K562 (cell line): ENCODE measurements around the gene SH3YL1. TPM values are rescaled to one million over a fixed set of nuclear protein-coding genes. Genes with fewer than 3 reads are reported as not detected.

Experiments used
- ATAC-seq: fragments of 200-7000 bp; cut with Tn5 transposase; 3 replicates; pipeline ENCODE4 v1.9.1; 2020; ENCODE audit warnings: moderate library complexity
- BruUV-seq: library from RNA; stranded (reverse); fragments of 400-500 nt; replicated peaks from 2 replicates; lab custom pipeline; 2021; lab: Mats Ljungman, UMichigan
- CTCF ChIA-PET: fragments of 300-600 bp; formaldehyde crosslinking; extraction: SDS; loops from one replicate; lab custom pipeline; 2021; ENCODE audit warnings: low intra/inter-chr PET ratio; lab: Yijun Ruan, JAX
- POLR2A ChIA-PET: fragments of 300-600, 350-650 bp; sonication (Branson Sonifier 250); formaldehyde crosslinking; extraction: SDS; loops from one replicate; lab custom pipeline; 2021; ENCODE audit warnings: antibody characterized with exemption, inconsistent platforms; lab: Yijun Ruan, JAX
- DNase-seq, 4 experiments: peaks; one replicate each; pipeline versions ENCODE4 v3.0.0 to v3.0.0-alpha.2; 2011 to 2018; ENCODE audit warnings: low spot score in 3 of 4, mixed read lengths in 3 of 4; ENCODE audit errors: extremely low read depth in 1 of 4
- FAIRE-seq: peaks from 2 replicates; lab custom pipeline; 2011; peaks lifted over from hg19 to GRCh38; lab: Jason Lieb, UNC
- H2AFZ ChIP-seq: 2 replicates; pipeline ENCODE4 v1.6.0; 2011; ENCODE audit warnings: low read depth, low read length, control low read depth, inconsistent platforms
- H3K27ac ChIP-seq: fragments of 200-600 bp; 3 replicates; pipeline ENCODE4 v1.8.0; 2011; ENCODE audit warnings: low read depth, mild to moderate bottlenecking, control low read depth, inconsistent platforms, low read length, moderate library complexity, mixed read lengths; ENCODE audit errors: extremely low read depth
- H3K27me3 ChIP-seq, 2 experiments: fragments of 300-600 bp in 1 of 2; 2 replicates in 1 of 2; 3 replicates in 1 of 2; pipeline versions ENCODE4 v1.6.0 to v1.8.0; 2011; ENCODE audit warnings: inconsistent platforms in 2 of 2, low read length in 2 of 2, mild to moderate bottlenecking in 1 of 2, mixed read lengths in 1 of 2, moderate library complexity in 1 of 2; ENCODE audit not compliant: control insufficient read depth in 2 of 2, insufficient read depth in 2 of 2
- H3K36me3 ChIP-seq: fragments of 300-600 bp; 3 replicates; pipeline ENCODE4 v1.8.0; 2011; ENCODE audit warnings: mild to moderate bottlenecking, low read length, inconsistent platforms; ENCODE audit not compliant: control insufficient read depth, insufficient read depth
- H3K4me1 ChIP-seq, 2 experiments: fragments of 200-600 bp in 1 of 2; replicated peaks in 1 of 2; 2 replicates in 1 of 2; 3 replicates in 1 of 2; pipeline versions ENCODE4 v1.5.1 to v1.8.0; 2011; ENCODE audit warnings: inconsistent platforms in 2 of 2, low read length in 2 of 2, mild to moderate bottlenecking in 1 of 2, mixed read lengths in 1 of 2, moderate library complexity in 1 of 2; ENCODE audit not compliant: control insufficient read depth in 2 of 2, insufficient read depth in 2 of 2
- H3K4me2 ChIP-seq: 2 replicates; pipeline ENCODE4 v1.6.1; 2011; ENCODE audit warnings: low read length, control low read depth, inconsistent platforms, mixed read lengths; ENCODE audit not compliant: insufficient read depth
- H3K4me3 ChIP-seq: fragments of 200-600 bp; sonication (generic), shearing (Covaris generic); 2 replicates; pipeline ENCODE4 v1.5.1; 2016; ENCODE audit warnings: control low read depth, inconsistent platforms
- H3K79me2 ChIP-seq: fragments of 200-600 bp; 3 replicates; pipeline ENCODE4 v1.8.0; 2011; ENCODE audit warnings: low read length, inconsistent platforms; ENCODE audit not compliant: control insufficient read depth, insufficient read depth
- H3K9ac ChIP-seq, 2 experiments: 2 replicates each; pipeline versions ENCODE4 v1.6.0 to v1.6.1; 2011; ENCODE audit warnings: low read depth in 2 of 2, low read length in 2 of 2, control low read depth in 1 of 2, inconsistent platforms in 1 of 2, mild to moderate bottlenecking in 1 of 2, mixed read lengths in 1 of 2; ENCODE audit not compliant: insufficient read depth in 1 of 2
- H3K9me1 ChIP-seq: one replicate; pipeline ENCODE4 v1.6.0; 2011; ENCODE audit warnings: inconsistent platforms, mild to moderate bottlenecking, low read length, moderate library complexity; ENCODE audit not compliant: control insufficient read depth, insufficient read depth
- H3K9me3 ChIP-seq: replicated peaks from 2 replicates; pipeline ENCODE4 v1.5.1; 2011; ENCODE audit warnings: low read depth, low read length, inconsistent platforms; ENCODE audit not compliant: control insufficient read depth, insufficient read depth
- H4K20me1 ChIP-seq: replicated peaks from 2 replicates; pipeline ENCODE4 v1.6.1; 2011; ENCODE audit warnings: low read length, inconsistent platforms, mixed read lengths; ENCODE audit not compliant: control insufficient read depth, insufficient read depth
- CCAR2 ChIP-seq: fragments of 200-400 bp; formaldehyde crosslinking; IDR thresholded peaks from 2 replicates; pipeline ENCODE4 v1.6.1; 2017; ENCODE audit warnings: mild to moderate bottlenecking, low read depth, low read length
- DIDO1 ChIP-seq: fragments of 450-650 bp; IDR thresholded peaks from 2 replicates; pipeline ENCODE4 v1.6.1; 2016; ENCODE audit warnings: low read depth, missing biosample characterization, missing genetic modification characterization
- GABPB2 ChIP-seq: fragments of 250-450 bp; sonication (Bioruptor Pico); conservative IDR thresholded peaks from 2 replicates; pipeline ENCODE4 v1.5.1; 2021; ENCODE audit warnings: mild to moderate bottlenecking
- GATAD2B ChIP-seq: fragments of 450-650 bp; IDR thresholded peaks from 2 replicates; pipeline ENCODE4 v1.6.1; 2017; ENCODE audit warnings: mild to moderate bottlenecking, borderline replicate concordance
- PYGO2 ChIP-seq: fragments of 450-650 bp; IDR thresholded peaks from 2 replicates; pipeline ENCODE4 v1.6.1; 2016; ENCODE audit warnings: mild to moderate bottlenecking, missing genetic modification characterization, moderate library complexity, missing compliant biosample characterization
- SLC30A9 ChIP-seq: fragments of 250-450 bp; sonication (Bioruptor Pico); IDR thresholded peaks from 2 replicates; pipeline ENCODE4 v1.8.0; 2022; ENCODE audit warnings: mild to moderate bottlenecking, moderate library complexity
- TEAD4 ChIP-seq, 2 experiments: sonication (generic) in 1 of 2; formaldehyde crosslinking in 1 of 2; IDR thresholded peaks; 2 replicates each; pipeline versions ENCODE4 v1.6.1 to v1.8.0; 2012 to 2022; ENCODE audit warnings: borderline replicate concordance in 1 of 2, inconsistent platforms in 1 of 2, low read length in 1 of 2, mild to moderate bottlenecking in 1 of 2, missing genetic modification reagents in 1 of 2
- TRIM24 ChIP-seq, 2 experiments: fragments of 450-650 bp; IDR thresholded peaks; 2 replicates each; pipeline ENCODE4 v1.6.1; 2016
- WGBS: fragments of 100-300 bp; shearing (Covaris generic); methylation state at CpG from one replicate; pipeline ENCODE4 v1.1.6; 2016; ENCODE audit warnings: low coverage, mixed read lengths; ENCODE audit not compliant: insufficient coverage; ENCODE audit errors: missing lambda C conversion rate; 5-methylcytosine and 5-hydroxymethylcytosine counted together
- in situ Hi-C: fragments of 300-500 bp; cut with MboI; formaldehyde crosslinking; loops from 4 replicates; pipeline ENCODE4 v1.15.0; 2018; ENCODE audit warnings: inconsistent platforms, mixed read lengths
- intact Hi-C: fragments of 100-400 bp; cut with micrococcal nuclease; formaldehyde crosslinking; loops from 2 replicates; pipeline ENCODE4 v1.14.2; 2022
- polyA plus RNA-seq, 8 experiments: library from polyadenylated mRNA; depleted of rRNA in 4 of 8; stranded (reverse) in 5 of 8; unstranded in 3 of 8; fragments of >200 nt; fragmentation: Nextera tagmentation in 2 of 8; fragmentation: Illumina TruSeq in 1 of 8; extraction: Ambion mirVana in 2 of 8; extraction: Trizol in 1 of 8; gene quantifications; 2 replicates each; pipeline versions ENCODE4 v1.2.1 to v1.2.3, GENCODE V29; 2011 to 2014; ENCODE audit warnings: inconsistent platforms in 1 of 8, missing spikeins in 1 of 8
- total RNA-seq, 7 experiments: library from RNA; depleted of rRNA in 6 of 7; stranded (reverse); fragments of >200 nt in 6 of 7; fragmentation: Illumina TruSeq in 2 of 7; extraction: Trizol in 2 of 7; gene quantifications; 2 replicates each; pipeline versions ENCODE4 v1.2.1 to v1.2.3, GENCODE V29; 2011 to 2021; ENCODE audit warnings: low replicate concordance in 1 of 7

SH3YL1 gene
- total and polyA plus RNA-seq, 9 of the 15 experiments (the other 6 are each of a cell fraction or from before 2014, with no cell fraction given) = 3.9 to 7.8 (median 5.3) TPM

DNA sequence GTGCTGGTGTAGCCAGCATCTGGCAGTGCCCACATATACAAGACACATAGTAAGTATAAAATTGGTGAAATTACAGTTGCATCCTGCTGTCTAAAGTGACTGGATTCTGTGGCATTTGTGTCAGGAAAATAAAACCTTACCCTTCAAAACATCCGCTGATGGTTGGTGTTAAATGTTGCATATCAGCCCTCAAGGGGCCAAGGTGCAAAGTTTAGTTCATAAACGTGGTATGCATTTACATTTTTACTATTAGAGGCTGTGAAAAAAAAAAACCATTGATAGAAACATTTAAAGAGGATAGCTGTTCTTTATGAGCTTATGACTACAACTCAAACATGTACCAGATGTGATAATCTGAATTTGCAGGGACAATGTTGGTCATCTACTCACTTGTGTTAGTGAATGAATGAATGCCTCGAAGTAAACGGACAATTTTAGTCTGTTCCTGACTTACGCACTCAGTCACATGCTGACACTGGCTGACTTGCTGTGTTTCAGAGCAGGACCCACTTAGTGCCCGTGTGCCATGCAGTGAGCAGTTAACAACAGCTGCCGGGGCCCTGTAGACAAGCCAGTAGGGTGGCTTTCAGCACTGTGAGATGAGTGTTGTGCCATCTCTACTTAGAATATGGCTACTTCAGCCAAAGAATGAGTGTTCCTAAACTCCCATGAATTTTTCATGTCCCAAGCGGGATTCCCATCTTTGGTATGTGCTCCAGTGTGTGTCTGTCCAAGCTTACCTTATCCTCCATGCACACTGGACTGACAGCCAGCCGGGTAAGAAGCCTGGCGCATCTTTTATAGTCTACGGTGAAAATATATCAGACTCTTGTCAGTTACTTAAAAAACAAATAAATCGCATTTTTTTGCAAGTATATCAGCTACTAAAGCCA lies 18.8 kb upstream of the SH3YL1 start:
- peaks cover 48% of the 10 kb centered on the region for H3K36me3 ChIP-seq
- H3K4me1 ChIP-seq = no peaks in the 10 kb centered on the region
- BruUV-seq = no TSS peak
- no peaks in the 10 kb centered on the region for H4K20me1 ChIP-seq
- H3K79me2 ChIP-seq = no peaks in the 10 kb centered on the region
- H3K9ac ChIP-seq = no peak overlapping the region
- H2AFZ ChIP-seq = no peak overlapping the region
- H3K4me3 ChIP-seq = no peak overlapping the region
- ATAC-seq (no peak), DNase-seq (no peak), FAIRE-seq (no peak)
- intact Hi-C loops (no loop called here), in situ Hi-C loops (no loop called here)
- H3K27me3 ChIP-seq = no peaks in the 10 kb centered on the region
- no peak overlapping the region for H3K4me2 ChIP-seq
- CTCF ChIA-PET = no interaction called here
- POLR2A ChIA-PET = interaction anchor here (0.7 to 2.3 kb wide), 3 partner anchors 8 to 105 kb away, joined by 3 to 7 read pairs (median 4); no protein-coding TSS in a partner anchor
- 90% methylated on average over 12 of the region's 12 CpGs for WGBS
- H3K9me1 ChIP-seq = no peaks in the 10 kb centered on the region
- no peak overlapping the region for H3K27ac ChIP-seq
- no peak for TF ChIP-seq GATAD2B
- no peak for TF ChIP-seq SLC30A9
- TF ChIP-seq PYGO2 = no peak
- TF ChIP-seq GABPB2 (CRISPR knock-in tag) = no peak
- no peak for TF ChIP-seq TEAD4 (IDR thresholded peaks at IDR 0.05; ENCODE audit: low read length)
- TF ChIP-seq TEAD4 (CRISPR knock-in tag; IDR thresholded peaks at IDR 0.05; ENCODE audit: borderline replicate concordance) = no peak
- TF ChIP-seq CCAR2 = no peak
- no peak for TF ChIP-seq DIDO1 (tag)
- TF ChIP-seq TRIM24 (IDR thresholded peaks at IDR 0.05) = no peak
- no peaks in the 10 kb centered on the region; the same call in 1 of the 2 replicates for H3K9me3 ChIP-seq
